ENCODE results near the gene STOML3.
A peak's percentile ranks its signal among the peaks of the same experiment; 100 is the strongest.
"Not testable (repeated sequence)": the region's sequence is repeated elsewhere in the genome, so short reads cannot be mapped to it uniquely, and the experiment has no call there.

STOML3 gene, protein sequence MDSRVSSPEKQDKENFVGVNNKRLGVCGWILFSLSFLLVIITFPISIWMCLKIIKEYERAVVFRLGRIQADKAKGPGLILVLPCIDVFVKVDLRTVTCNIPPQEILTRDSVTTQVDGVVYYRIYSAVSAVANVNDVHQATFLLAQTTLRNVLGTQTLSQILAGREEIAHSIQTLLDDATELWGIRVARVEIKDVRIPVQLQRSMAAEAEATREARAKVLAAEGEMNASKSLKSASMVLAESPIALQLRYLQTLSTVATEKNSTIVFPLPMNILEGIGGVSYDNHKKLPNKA

DNA sequence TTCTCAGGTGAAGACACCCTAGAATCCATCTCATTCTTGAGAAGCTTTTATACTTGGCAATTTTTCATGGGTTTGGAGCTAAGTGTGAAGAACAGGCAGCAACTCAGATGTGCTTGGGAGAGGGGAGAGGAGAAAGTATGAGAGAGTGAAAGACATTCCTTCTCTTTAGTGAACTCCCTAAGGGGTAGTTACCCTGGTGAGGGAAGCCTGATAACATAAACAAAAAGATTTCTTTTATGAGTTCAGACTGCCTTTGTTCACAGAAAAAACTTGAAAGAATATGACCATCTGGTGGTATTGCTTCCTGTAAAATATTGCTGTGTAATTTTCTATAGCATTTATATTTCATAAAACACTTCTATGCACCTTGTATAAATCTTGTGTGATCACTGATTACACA lies at the start of gene STOML3:
Gene STOML3 (minus strand): TSS at position 139 of the 400 bp plus-strand sequence. CDS start 110 bp downstream, at position 29.
- no peak for DNase-seq

DNA sequence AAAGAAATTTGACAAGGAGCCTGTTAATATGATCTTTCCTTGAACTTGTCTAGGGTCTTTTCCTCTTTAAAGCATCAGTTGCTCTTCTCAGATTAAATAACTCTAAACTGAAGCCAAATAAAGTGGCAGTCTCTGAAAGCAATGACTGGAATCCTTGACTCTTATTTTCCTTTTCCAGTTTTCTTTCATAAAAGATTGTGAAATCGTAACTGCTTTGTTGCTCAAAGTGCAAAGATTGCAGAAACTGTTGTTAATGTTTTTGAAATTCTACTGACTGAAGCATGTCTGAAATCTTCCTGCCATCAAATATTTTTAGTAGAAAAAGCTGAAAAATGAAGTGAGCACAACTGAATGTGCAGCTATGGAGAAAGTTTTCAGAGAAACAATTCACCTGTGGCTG lies 49.6 kb upstream of the STOML3 start:
- DNase-seq, result no peak

DNA sequence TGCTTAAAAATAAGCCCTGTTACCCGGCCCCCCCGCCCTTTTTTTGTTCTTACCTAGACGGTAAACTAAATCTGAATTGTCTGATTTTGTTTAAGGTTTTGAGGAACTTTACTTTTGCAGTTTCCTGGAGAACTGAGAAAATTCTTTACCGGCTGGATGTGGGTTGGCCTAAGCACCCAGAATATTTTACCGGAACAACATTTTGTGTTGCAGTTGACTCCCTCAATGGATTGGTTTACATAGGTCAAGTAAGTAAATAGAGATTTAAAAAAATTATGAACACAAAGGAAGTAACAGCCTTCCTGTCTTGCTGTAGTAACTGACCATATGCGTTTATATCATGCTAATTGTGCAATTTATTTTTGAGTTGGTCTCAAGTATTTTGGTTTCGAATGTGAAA lies 48.4 kb upstream of the STOML3 start:
- no peak for DNase-seq

DNA sequence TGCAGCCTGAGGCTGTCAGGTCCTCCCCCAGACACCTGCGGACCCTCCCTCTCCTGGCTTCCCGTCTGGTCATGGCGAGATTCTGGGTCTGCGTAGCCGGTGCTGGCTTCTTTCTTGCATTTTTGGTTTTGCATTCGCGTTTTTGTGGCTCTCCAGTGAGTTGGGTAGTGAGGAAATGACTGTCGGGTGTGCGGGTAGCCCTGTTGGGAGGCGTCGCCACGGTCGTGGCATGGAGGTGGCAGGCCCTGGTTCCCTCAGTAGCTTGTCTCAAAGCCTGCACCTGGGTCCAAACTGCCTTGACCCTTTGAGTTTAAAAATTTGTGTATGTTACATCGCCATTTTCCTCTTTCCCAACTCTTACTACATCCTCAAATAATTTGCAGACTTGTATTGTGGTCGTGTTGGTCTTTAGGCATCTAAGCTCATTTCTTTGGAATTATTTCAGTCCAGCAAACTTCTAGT lies 48.0 kb upstream of the STOML3 start:
- peak; percentile 47 to 58 for DNase-seq

DNA sequence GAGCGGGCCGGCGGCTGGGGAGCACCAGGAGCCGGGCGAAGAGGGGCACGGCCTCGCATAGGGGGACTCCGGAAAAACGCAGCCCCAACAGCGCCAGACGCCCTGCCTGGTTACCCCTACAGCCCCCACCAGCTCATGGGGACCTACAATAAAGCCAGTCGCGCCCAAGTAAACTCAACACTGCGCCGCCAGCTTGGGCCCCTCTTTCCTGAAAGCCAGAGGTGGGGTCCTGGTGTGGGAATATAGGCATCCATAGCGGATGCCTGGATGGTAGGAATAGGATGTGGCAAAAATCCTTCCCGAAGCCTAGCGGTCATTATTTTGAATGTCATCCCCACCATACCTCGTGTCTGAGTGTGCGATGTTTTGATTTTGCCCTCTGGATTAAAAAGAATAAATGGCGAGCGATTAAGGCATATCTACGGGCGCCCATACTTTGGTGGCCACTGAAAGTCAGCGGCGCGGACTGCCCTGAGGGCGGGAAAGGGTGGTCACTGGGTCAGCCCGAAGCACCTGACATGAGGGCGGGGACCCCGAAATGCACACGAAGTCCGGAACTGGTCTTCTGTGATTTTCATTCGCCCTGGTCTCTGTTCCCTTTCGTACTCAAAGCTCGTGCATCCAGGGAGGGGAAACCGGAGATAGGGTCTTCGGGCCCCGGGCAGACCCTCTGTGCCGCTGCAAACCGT lies 47.4 kb upstream of the STOML3 start, which contains the start of the genes NHLRC3 and PROSER1:
Gene NHLRC3 (plus strand): TSS at position 577 of the 689 bp plus-strand sequence. CDS start 184 bp downstream, outside the sequence.
Gene PROSER1 (minus strand): TSS at position 210 of the 689 bp plus-strand sequence. CDS start 847 bp downstream, outside the sequence.
- DNase-seq, result peak; percentile 69 to 74

DNA sequence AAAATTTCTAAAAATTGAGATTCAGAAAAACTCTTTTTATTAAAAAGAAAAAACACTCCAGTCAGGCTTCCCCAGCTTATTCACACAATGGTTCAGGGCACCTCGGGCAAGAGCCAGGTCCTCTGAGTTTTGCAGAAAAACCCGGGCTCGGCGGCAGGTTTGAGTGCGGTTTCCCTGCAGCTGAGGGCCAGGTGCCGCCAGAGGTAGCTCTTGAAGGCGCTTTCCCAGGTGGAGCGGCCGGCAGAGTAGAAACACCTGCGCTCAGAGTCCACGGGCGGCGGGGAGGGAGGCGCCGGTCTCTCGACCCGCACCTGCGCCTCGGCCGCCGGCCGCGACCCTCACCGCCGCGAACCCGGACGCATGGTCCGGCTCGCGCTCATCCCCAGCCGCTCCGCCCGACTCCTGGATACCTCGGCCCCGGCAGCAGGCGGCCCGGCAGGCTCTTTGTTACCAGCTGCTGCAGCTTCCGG lies 46.8 kb upstream of the STOML3 start:
- DNase-seq, result peak in 1 of 2 donors; percentile 7

DNA sequence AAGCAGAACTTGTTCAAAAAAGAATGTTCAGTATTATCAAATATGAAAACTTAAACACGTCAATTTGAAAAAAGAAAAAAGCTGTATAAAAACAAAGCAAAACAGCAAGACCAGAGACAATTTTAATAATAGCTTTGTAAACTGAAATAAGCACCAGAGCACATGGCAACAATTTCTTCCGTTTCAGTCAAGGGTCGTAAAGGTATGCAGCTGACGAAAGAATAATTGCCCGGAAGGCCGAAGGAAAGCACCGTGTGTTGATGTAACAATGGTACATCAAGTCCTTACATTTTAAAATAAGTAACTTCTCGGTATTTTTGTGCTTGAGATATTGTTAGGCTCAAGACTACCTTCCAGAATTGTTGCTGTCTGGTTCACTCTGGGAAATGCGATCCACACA lies 45.6 kb upstream of the STOML3 start:
- no peak for DNase-seq

DNA sequence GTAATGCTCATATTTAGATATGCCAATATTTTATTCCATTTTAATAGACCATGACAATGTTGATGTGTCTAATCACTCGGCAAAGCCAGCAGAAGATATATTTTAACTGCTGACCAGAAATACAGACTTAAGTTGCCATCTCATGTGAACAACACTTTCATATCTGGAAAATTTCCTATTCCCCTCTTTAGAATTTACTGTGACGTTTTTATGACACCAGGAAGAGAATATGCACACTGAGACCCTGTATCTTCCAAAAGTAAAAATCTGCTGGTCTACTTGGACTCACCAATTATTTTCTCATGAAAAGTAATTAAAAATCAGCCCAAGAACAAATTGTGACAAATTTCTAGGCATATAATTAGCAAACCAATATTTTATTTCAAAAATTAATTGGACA lies 45.2 kb upstream of the STOML3 start:
- DNase-seq, result no peak

DNA sequence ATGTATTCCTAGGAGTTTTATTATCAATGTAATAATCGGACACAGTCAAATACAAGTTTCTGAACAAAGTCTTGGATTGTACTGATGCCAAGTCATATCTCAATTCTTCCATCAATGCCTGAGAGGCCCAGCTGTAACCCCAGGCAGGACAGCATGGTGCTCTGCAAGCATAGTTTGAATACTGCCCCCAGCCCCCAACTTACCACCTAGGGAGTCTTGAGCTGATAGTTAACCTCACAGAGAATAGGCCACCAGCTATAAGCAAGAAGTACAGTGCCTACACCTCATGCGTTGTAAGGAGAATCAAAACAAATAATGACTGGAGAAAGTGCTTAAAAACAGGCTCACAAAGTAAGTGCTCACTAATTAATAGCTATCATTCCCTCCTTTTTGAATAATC lies 44.6 kb upstream of the STOML3 start:
- DNase-seq, result no peak

DNA sequence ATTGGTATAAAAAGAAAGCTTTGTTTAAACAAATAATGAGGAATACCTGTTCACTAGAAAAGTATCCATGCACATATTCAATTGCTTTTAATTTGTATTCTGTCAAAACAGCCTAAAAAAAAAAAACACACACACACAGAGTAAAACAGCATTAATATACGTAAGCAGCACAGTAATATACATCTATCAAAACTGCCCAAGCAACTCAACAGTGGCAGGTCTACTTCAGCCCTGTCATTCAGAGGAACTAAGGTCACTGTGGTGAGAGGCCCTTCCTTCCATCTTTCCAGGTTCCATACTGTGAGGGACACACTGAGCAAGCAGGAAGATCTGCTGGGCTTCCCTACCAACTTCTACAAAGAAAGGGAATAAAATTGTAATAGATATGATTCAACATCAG lies 43.5 kb upstream of the STOML3 start:
- no peak for DNase-seq

DNA sequence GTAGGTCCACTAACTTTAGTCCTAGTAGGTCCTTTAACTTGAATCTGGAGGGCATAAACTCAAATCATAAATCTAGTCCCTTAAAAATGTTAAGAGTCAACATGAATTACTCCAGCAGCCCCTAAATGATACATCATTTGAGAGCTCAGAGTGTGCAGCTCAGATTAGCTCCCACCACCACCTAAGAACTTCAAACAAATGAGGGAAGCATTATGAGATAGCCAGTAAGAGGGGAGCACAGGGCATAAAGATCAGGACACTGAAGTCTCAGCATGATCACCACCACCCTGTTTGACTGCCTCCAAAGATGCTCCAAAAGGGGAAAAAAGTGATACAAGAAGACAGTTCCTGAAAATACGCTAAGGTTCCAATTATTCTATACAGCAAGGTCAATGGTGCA lies 41.5 kb upstream of the STOML3 start:
- no peak for DNase-seq

DNA sequence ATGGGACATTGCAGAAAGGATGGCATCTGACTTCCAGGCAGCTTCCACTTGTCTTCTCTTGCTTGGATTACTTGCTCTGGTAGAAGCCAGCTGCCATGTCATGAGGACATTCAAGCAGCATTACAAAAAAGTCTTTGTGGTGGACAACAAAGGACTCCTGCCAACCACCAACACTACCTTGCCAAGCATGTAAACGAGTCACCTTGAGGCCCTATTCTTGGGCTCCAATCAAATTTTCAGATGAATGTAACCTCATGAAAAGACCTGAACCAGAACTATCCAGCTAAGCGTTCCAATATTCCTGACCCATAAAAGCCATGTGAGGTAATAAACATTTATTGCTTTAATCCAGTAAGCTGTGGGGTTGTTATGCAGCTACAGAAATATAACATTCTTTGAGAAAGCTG lies 34.8 kb upstream of the STOML3 start:
- no peak for DNase-seq

DNA sequence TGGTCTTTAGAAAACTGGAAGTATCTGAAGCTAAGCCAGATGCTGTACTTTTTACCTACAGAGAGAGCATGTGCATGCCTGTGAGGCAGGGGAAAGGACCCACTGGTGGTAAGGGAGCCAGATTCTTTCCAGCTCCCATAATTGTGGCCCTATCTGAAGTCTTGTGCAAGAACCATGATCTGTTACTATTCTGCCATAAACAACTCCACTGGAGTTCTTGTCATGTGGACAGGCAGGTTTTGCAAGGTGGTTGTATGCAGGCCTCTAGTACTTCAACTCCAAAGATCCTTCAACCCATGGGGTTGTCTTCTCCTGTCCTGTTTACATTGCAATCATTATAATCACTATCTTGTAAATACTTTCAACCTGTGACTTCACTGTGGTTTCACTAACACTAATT lies 33.1 kb upstream of the STOML3 start:
- DNase-seq, result no peak

DNA sequence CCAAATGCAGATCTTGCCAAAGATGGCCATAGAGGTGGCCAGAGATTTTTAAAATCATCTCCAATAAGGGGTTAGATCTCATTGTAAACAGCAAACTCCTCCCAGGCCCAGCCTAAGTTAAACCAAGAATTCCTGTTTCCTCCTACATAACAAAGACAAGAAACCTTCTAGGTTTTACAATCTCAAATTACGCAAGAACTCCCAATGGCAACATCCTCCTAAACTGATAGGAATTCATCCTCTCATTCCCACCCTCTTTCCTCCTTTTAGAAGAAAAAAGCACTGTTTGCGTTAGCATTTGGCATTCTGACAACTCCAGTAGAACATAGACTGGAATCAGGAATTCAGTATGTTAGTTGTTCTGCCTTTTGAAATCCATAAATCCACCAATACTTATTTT lies 32.7 kb upstream of the STOML3 start:
- no peak for DNase-seq

DNA sequence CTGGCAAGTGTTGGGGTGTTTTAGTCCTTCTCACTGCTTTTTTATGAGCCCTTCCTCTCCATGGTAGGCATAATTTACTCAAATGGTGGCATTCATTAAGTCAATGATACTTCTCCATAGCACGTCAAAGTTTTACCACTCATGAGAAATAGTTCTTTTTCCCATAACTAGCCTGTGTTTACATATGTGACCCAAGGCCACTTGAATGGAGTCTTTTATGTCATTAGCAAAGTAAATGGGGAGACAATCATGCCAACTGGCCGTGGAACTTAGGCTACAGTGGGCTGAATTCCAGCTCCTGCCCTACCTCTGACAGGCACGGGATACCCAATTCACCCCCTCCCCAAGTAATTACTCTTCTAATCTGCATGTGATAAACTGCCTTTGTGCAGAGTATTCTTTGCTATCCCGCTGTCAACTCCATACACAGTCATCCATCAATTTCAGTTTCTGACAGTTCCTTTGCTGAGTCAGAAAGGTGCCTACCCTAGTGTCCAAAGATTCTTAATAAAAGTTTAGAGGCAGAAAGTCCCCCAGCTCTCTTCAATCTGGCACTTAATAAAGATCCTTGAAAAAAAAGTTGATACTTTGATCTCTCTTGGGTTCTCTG lies 30.3 kb upstream of the STOML3 start:
- DNase-seq, result no peak

DNA sequence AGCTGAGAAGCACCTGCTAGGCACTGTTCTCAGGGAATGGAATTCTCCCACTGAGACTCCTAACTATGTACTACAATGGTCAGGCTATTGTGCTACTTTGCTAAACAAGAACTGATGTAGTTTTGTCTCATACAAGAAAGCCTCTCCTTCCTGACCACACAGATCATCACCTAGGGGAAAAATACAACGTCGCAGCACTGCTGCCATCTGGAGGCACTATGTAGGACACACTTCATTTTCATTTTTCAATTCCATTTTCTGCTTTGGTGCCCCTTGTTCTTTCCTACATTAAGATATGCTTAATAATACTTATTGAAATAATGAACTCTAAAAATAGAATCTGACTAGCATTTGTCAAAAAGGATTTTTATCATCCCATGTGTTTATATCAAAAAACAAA lies 26.2 kb upstream of the STOML3 start:
- no peak for DNase-seq

DNA sequence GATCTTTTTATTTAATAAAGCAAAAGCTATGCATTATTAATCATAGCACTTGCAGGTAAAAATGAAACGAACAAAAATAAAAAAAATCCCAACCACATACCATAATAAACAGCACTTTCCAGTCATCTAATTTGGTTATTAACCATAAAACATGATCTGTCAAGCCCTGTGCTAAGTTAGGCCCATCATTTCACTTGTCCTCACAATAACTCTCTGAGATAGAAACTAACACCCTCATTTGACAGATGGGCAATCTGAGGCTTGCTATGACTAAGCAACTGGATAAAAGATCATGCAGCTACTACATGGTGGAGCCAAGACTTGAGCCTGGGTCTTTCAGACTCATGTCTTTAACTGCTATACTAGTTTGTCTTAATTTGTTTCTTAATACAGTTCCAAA lies 25.5 kb upstream of the STOML3 start:
- no peak for DNase-seq

DNA sequence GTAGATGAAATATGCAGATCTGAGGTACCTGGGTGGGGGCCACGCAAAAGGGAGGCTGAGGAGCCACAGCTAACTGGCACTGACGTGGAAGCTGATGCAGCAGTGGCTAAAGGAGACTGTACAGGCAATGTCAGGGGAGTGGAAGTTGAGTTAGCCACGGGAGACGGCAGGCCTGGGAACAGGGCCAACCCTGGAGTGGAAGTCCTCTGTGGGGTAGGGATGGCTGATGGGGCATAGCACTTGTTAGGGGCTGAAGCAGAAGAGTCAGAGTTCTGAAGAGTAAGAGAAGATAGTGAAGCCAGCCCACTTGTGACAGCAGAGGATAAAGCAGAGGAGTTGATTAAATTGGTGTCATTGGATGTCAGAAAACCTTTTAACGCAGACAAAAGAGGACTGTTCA lies 22.8 kb upstream of the STOML3 start:
- DNase-seq, result no peak

DNA sequence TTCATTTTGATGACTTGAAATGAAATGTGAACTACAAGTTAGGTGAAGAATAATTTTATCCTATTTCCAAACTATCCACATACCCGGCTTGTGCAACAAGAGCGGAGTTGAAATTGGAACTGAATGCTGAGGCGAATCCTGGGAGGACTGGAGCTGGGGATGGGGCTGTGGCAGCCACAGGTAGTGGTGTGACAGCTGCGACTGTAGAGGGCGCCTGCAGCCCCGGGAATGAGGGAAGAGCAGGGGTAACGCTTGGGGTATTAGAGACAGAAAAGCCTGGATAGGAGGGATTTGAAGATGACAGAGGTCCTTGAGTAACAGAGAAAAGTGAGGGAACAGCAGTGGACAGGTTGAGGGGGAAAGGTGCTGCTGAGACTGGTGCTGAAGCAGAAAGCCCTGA lies 22.0 kb upstream of the STOML3 start:
- DNase-seq, result no peak

DNA sequence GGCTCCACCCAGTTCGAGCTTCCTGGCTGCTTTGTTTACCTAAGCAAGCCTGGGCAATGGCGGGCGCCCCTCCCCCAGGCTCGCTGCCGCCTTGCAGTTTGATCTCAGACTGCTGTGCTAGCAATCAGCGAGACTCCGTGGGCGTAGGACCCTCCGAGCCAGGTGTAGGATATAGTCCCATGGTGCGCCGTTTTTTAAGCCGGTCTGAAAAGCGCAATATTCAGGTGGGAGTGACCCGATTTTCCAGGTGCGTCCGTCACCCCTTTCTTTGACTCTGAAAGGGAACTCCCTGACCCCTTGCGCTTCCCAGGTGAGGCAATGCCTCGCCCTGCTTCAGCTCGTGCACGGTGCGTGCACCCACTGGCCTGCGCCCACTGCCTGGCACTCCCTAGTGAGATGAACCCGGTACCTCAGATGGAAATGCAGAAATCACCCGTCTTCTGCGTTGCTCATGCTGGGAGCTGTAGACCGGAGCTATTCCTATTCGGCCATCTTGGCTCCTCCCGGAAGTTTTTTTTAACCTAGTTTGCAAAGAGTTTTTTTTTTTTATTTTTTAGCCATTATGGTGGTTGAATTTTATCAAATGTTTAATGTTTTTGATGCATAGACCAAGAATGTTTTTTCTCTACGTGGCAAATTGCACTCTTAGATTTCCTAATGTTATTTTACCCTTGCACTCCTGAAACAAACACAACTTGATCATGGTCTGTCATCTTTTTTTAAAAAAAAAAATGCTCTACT lies 15.9 kb upstream of the STOML3 start:
- DNase-seq, result not testable (repeated sequence)

DNA sequence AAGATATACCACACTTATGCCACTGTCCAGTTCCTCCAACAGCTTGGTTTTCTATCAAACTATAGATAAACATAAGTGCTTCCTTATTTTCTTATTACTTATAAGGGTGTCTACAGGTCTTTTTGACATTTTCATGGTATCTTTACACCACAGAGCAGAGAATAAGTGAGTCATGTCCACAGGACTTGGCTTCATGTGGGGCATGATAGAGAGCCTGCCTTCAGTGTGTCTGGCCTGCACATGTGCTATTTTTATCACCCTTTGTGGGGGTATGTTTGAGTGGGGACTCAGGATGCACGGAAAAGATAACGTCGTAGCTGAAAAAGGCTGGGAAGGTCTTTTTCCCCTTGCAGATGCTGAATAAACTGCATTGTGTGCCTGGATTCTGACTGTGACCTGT lies 8.1 kb upstream of the STOML3 start:
- DNase-seq, result no peak

DNA sequence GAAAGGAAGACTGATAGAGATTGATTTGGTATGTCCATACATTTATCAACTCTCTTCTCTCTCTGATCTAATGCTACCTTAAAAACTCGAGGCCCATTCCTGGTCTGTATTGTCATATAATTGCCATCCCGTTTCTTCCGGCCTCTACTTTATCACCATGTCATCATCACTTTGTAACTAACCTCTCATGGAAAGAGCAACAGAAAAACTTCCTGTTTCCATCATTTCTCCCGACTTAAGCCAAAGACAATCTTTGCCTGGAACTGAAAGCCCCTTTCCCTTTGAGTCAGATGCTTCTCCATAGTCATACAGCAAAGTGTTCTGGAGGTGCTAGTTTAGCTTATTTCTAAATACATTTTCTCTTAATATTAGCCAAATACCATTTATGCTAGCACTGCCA lies 2.8 kb upstream of the STOML3 start:
- no peak for DNase-seq

DNA sequence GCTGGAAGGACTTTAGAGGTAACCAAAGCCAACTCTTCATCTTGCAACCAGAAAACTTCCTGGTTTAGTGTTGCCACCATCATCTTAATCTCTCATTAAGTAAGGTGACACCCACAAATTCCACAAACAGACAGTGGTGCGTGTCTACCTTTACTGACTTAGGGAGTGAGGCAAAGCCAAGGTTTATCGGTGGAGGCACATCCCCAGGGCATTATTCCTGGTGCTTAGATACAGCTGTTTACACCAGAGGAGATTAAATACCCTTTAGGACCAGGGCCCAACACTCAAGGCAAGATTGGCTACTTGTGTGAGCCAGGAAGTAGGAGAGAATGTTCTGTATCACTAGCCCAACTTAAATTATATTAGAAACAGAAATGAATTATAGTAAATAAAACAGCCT lies 9.5 kb downstream of the STOML3 start:
- DNase-seq, result no peak

Measured in stimulated activated CD4-positive, alpha-beta T cell treated with anti-CD3 and anti-CD28 coated beads, Interleukin-2, amount 100 ng/mL, for 48 hours (primary cell).